Trophoblast cell (in vitro differentiated cells and primary cell): ENCODE measurements around the gene DSTYK.

ENCODE experiments used
- DNase-seq, 2 donors: peaks; one replicate each; pipeline ENCODE4 v3.0.0-alpha.2; 2016
- H2AFZ ChIP-seq: 2 replicates; pipeline ENCODE4 v1.6.1; 2013; ENCODE audit warnings: low read length, moderate library complexity, mild to moderate bottlenecking; ENCODE audit not compliant: insufficient read depth, poor library complexity
- H2AK5ac ChIP-seq: 2 replicates; pipeline ENCODE4 v1.6.1; 2013; ENCODE audit warnings: mild to moderate bottlenecking, low read length
- H2BK120ac ChIP-seq: 2 replicates; pipeline ENCODE4 v1.6.1; 2013; ENCODE audit warnings: low read length, mild to moderate bottlenecking, moderate library complexity; ENCODE audit not compliant: insufficient read depth, poor library complexity
- H2BK12ac ChIP-seq: 2 replicates; pipeline ENCODE4 v1.6.1; 2013; ENCODE audit warnings: mild to moderate bottlenecking, low read length, moderate library complexity
- H2BK5ac ChIP-seq: 2 replicates; pipeline ENCODE4 v1.6.1; 2013; ENCODE audit warnings: low read length, low read depth, moderate library complexity, mild to moderate bottlenecking; ENCODE audit not compliant: poor library complexity
- H3K14ac ChIP-seq: 2 replicates; pipeline ENCODE4 v1.6.1; 2013; ENCODE audit warnings: mild to moderate bottlenecking, low read length
- H3K18ac ChIP-seq: 2 replicates; pipeline ENCODE4 v1.6.1; 2013; ENCODE audit warnings: mild to moderate bottlenecking, low read length
- H3K23ac ChIP-seq: 2 replicates; pipeline ENCODE4 v1.6.1; 2013; ENCODE audit warnings: low read length
- H3K27ac ChIP-seq: 2 replicates; pipeline ENCODE4 v1.5.1; 2013; ENCODE audit warnings: low read depth, mild to moderate bottlenecking, inconsistent platforms, low read length, moderate library complexity
- H3K27me3 ChIP-seq: 2 replicates; pipeline ENCODE4 v1.6.1; 2013; ENCODE audit warnings: inconsistent platforms, mild to moderate bottlenecking, low read length, moderate library complexity; ENCODE audit not compliant: insufficient read depth
- H3K36me3 ChIP-seq, 2 experiments: 1 replicate in 1 of 2; 2 replicates in 1 of 2; pipeline ENCODE4 v1.6.1; 2013; ENCODE audit warnings: low read length in 2 of 2, mild to moderate bottlenecking in 2 of 2, moderate library complexity in 1 of 2; ENCODE audit not compliant: insufficient read depth in 2 of 2, control insufficient read depth in 1 of 2
- H3K4ac ChIP-seq: 2 replicates; pipeline ENCODE4 v1.6.1; 2013; ENCODE audit warnings: low read depth, mild to moderate bottlenecking, low read length, moderate library complexity
- H3K4me1 ChIP-seq, 2 experiments: 1 replicate in 1 of 2; 2 replicates in 1 of 2; pipeline ENCODE4 v1.6.1; 2013; ENCODE audit warnings: low read length in 2 of 2, mild to moderate bottlenecking in 2 of 2, moderate library complexity in 1 of 2; ENCODE audit not compliant: insufficient read depth in 2 of 2, control insufficient read depth in 1 of 2
- H3K4me2 ChIP-seq: 2 replicates; pipeline ENCODE4 v1.6.1; 2013; ENCODE audit warnings: inconsistent platforms, mild to moderate bottlenecking, low read length, moderate library complexity
- H3K4me3 ChIP-seq: 2 replicates; pipeline ENCODE4 v1.5.1; 2013; ENCODE audit warnings: mild to moderate bottlenecking, low read depth, low read length, inconsistent platforms
- H3K79me1 ChIP-seq: one replicate; pipeline ENCODE4 v1.6.1; 2013; ENCODE audit warnings: low read length
- H3K79me2 ChIP-seq: 2 replicates; pipeline ENCODE4 v1.6.1; 2013; ENCODE audit warnings: low read length, mild to moderate bottlenecking; ENCODE audit not compliant: control insufficient read depth, insufficient read depth, poor library complexity
- H3K9ac ChIP-seq: 2 replicates; pipeline ENCODE4 v1.6.1; 2013; ENCODE audit warnings: mild to moderate bottlenecking, low read length
- H3K9me3 ChIP-seq: 2 replicates; pipeline ENCODE4 v1.6.1; 2013; ENCODE audit warnings: low read depth, mild to moderate bottlenecking, control low read depth, inconsistent platforms, low read length; ENCODE audit not compliant: insufficient read depth
- H4K12ac ChIP-seq: 2 replicates; pipeline ENCODE4 v1.6.1; 2013; ENCODE audit warnings: low read depth, mild to moderate bottlenecking, low read length, moderate library complexity
- H4K8ac ChIP-seq: 2 replicates; pipeline ENCODE4 v1.6.1; 2013; ENCODE audit warnings: low read depth, mild to moderate bottlenecking, low read length, moderate library complexity
- H4K91ac ChIP-seq: one replicate; pipeline ENCODE4 v1.6.1; 2013; ENCODE audit warnings: low read depth, mild to moderate bottlenecking, low read length, moderate library complexity
- WGBS: extraction: QIAGEN DNeasy Blood & Tissue Kit; methylation state at CpG from one replicate; pipeline ENCODE4 v1.1.7; 2013; ENCODE audit warnings: missing lambda C conversion rate; ENCODE audit not compliant: insufficient read length, insufficient coverage; ENCODE audit errors: extremely low coverage; 5-methylcytosine and 5-hydroxymethylcytosine counted together

Gene DSTYK

GRCh38 chr1:205127646-205128045 is 83.9 kb downstream of the DSTYK start:
- Histone ChIP-seq H4K8ac (no peak overlapping the region), H4K91ac (no peak overlapping the region), H3K27me3 (no peaks in the 10 kb centered on the region), H3K9me3 (no peaks in the 10 kb centered on the region), H3K27ac (no peak overlapping the region), H3K14ac (no peak overlapping the region), H3K79me1 (no peaks in the 10 kb centered on the region), H3K4me3 (no peak overlapping the region), H3K4ac (no peak overlapping the region), H3K36me3 (no peaks in the 10 kb centered on the region), H3K9ac (no peak overlapping the region), H3K79me2 (no peaks in the 10 kb centered on the region), H2BK5ac (no peak overlapping the region), H3K23ac (no peak overlapping the region), H2AFZ (no peak overlapping the region), H2BK12ac (no peak overlapping the region), H3K4me2 (no peak overlapping the region), H2BK120ac (no peak overlapping the region), H4K12ac (no peak overlapping the region), H3K4me1 (peaks cover 0 to 2% of the 10 kb centered on the region in 2 experiments), H3K18ac (no peak overlapping the region), H2AK5ac (no peak overlapping the region)
- no peak for DNase-seq
- WGBS, result no CpG with 5 or more reads among the region's 3 CpGs

- no peak overlapping the region for H2BK5ac ChIP-seq
- no peak overlapping the region for H2AFZ ChIP-seq
- H3K4ac ChIP-seq, result no peak overlapping the region
- no peaks in the 10 kb centered on the region for H3K36me3 ChIP-seq
- H2AK5ac ChIP-seq, result no peak overlapping the region
- H4K12ac ChIP-seq, result no peak overlapping the region
- no peak overlapping the region for H2BK12ac ChIP-seq
- no peak overlapping the region for H3K4me3 ChIP-seq
- no peak overlapping the region for H2BK120ac ChIP-seq
- H3K18ac ChIP-seq, result no peak overlapping the region
- no peaks in the 10 kb centered on the region for H3K27me3 ChIP-seq
- no peak overlapping the region for H4K8ac ChIP-seq
- H3K79me2 ChIP-seq, result peaks cover 8% of the 10 kb centered on the region
- H3K79me1 ChIP-seq, result peaks cover 3% of the 10 kb centered on the region
- H3K9me3 ChIP-seq, result no peaks in the 10 kb centered on the region
- H3K4me1 ChIP-seq, result peaks cover 2 to 6% of the 10 kb centered on the region in 2 experiments
- H3K4me2 ChIP-seq, result no peak overlapping the region
- no peak overlapping the region for H4K91ac ChIP-seq
- H3K27ac ChIP-seq, result no peak overlapping the region
- no peak overlapping the region for H3K14ac ChIP-seq
- WGBS, result no CpG with 5 or more reads among the region's 7 CpGs
- H3K9ac ChIP-seq, result no peak overlapping the region
- no peak overlapping the region for H3K23ac ChIP-seq
- DNase-seq, result no peak
Measured at GRCh38 chr1:205124726-205125125, 86.8 kb downstream of the DSTYK start.

DNA sequence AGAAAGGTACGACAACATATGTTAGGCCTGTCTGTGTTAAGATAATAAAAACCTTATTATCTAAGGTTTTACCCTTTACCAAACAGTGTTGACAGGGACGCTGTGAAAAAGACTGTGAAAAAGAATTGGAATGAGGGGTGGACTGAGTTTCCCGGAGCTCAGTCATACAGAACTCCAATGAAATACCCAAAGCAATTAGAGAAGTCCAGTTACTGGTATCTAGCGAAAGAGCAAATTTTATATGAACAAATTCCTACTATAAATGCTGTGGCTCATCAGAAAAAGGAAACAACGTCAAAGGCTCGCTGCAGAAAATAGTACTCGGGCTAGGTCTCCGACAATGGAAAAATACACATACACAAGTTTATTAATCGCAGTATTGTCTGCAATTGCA is 89.0 kb downstream of the DSTYK start:
- no peak overlapping the region for H3K4ac ChIP-seq
- WGBS, result no CpG with 5 or more reads among the region's 9 CpGs
- no peak overlapping the region for H2BK120ac ChIP-seq
- peak overlapping the region; percentile 94 for H4K8ac ChIP-seq
- DNase-seq, result no peak
- H3K4me2 ChIP-seq, result peak overlapping the region; percentile 79
- no peak overlapping the region for H2AK5ac ChIP-seq
- H3K18ac ChIP-seq, result no peak overlapping the region
- no peak overlapping the region for H4K91ac ChIP-seq
- no peak overlapping the region for H3K23ac ChIP-seq
- H2BK12ac ChIP-seq, result no peak overlapping the region
- H3K4me3 ChIP-seq, result no peak overlapping the region
- no peak overlapping the region for H2BK5ac ChIP-seq
- H2AFZ ChIP-seq, result peak overlapping the region; percentile 67
- peaks cover 3% of the 10 kb centered on the region for H3K79me1 ChIP-seq
- peak overlapping the region; percentile 84 for H4K12ac ChIP-seq
- peaks cover 1 to 7% of the 10 kb centered on the region in 2 experiments for H3K36me3 ChIP-seq
- no peak overlapping the region for H3K27ac ChIP-seq
- H3K4me1 ChIP-seq, result peaks cover 2 to 6% of the 10 kb centered on the region in 2 experiments
- no peaks in the 10 kb centered on the region for H3K27me3 ChIP-seq
- no peak overlapping the region for H3K9ac ChIP-seq
- no peaks in the 10 kb centered on the region for H3K9me3 ChIP-seq
- H3K79me2 ChIP-seq, result peaks cover 8% of the 10 kb centered on the region
- H3K14ac ChIP-seq, result no peak overlapping the region

- peak within 1 kb of the TSS; percentile 7 for H4K91ac ChIP-seq
- peaks cover 3% of the 10 kb centered on the region for H3K79me1 ChIP-seq
- peak within 1 kb of the TSS; percentile 89 for H3K4me2 ChIP-seq
- H3K27ac ChIP-seq, result peak within 1 kb of the TSS; percentile 29
- H2BK12ac ChIP-seq, result no peak within 1 kb of the TSS
- H4K12ac ChIP-seq, result peak within 1 kb of the TSS; percentile 84
- no peaks in the 10 kb centered on the region for H3K9me3 ChIP-seq
- peak; percentile 93 to 99 for DNase-seq
- H2AFZ ChIP-seq, result peak within 1 kb of the TSS; percentile 67
- H3K27me3 ChIP-seq, result no peaks in the 10 kb centered on the region
- H2BK120ac ChIP-seq, result peak within 1 kb of the TSS; percentile 9
- WGBS, result no CpG with 5 or more reads among the region's 46 CpGs
- no peak within 1 kb of the TSS for H3K23ac ChIP-seq
- peak within 1 kb of the TSS; percentile 2 for H2BK5ac ChIP-seq
- H3K4me3 ChIP-seq, result peak within 1 kb of the TSS; percentile 94
- H3K4ac ChIP-seq, result peak within 1 kb of the TSS; percentile 49
- peaks cover 8% of the 10 kb centered on the region for H3K79me2 ChIP-seq
- H3K9ac ChIP-seq, result peak within 1 kb of the TSS; percentile 95
- H4K8ac ChIP-seq, result peak within 1 kb of the TSS; percentile 94
- H3K14ac ChIP-seq, result peak within 1 kb of the TSS; percentile 37
- H3K4me1 ChIP-seq, result peaks cover 2 to 6% of the 10 kb centered on the region in 2 experiments
- H3K36me3 ChIP-seq, result peaks cover 5 to 7% of the 10 kb centered on the region in 2 experiments
- H2AK5ac ChIP-seq, result peak within 1 kb of the TSS; percentile 60
- peak within 1 kb of the TSS; percentile 81 for H3K18ac ChIP-seq
Measured at GRCh38 chr1:205121660-205122488, 89.6 kb downstream of the DSTYK start, which contains the start of gene RBBP5. TSS of gene RBBP5 (minus strand) at chr1:205121978. CDS start at chr1:205121873, 105 bp downstream.
